Testis (tissue), 2 donors: ENCODE results near the gene RIMS3.

Source experiments
- POLR2A ChIP-seq: fragments of 450-650 bp; IDR thresholded peaks from one replicate; pipeline ENCODE4 v1.6.1; 2017; ENCODE audit warnings: antibody characterized with exemption, mild to moderate bottlenecking, moderate library complexity
- TF ChIP-seq, protein P1 (sequence below), 3 experiments: fragments of 450-650 bp in 2 of 3; fragments of 200-600 bp in 1 of 3; sonication (generic) in 1 of 3; IDR thresholded peaks; one replicate each; pipeline ENCODE4 v1.5.1; 2016 to 2019; ENCODE audit warnings: antibody characterized with exemption in 3 of 3, mild to moderate bottlenecking in 2 of 3, moderate library complexity in 1 of 3

- TF ChIP-seq, protein P1, sequence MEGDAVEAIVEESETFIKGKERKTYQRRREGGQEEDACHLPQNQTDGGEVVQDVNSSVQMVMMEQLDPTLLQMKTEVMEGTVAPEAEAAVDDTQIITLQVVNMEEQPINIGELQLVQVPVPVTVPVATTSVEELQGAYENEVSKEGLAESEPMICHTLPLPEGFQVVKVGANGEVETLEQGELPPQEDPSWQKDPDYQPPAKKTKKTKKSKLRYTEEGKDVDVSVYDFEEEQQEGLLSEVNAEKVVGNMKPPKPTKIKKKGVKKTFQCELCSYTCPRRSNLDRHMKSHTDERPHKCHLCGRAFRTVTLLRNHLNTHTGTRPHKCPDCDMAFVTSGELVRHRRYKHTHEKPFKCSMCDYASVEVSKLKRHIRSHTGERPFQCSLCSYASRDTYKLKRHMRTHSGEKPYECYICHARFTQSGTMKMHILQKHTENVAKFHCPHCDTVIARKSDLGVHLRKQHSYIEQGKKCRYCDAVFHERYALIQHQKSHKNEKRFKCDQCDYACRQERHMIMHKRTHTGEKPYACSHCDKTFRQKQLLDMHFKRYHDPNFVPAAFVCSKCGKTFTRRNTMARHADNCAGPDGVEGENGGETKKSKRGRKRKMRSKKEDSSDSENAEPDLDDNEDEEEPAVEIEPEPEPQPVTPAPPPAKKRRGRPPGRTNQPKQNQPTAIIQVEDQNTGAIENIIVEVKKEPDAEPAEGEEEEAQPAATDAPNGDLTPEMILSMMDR (IDR thresholded peaks at IDR 0.05), result no peak
- TF ChIP-seq POLR2A, result no peak
Measured at GRCh38 chr1:40712997-40713396, 47.5 kb upstream of the RIMS3 start.
